ENCODE measurements around the gene CARS1. TPM values are rescaled to one million over a fixed set of nuclear protein-coding genes. Genes with fewer than 3 reads are reported as not detected.

The CARS1 gene
- total and polyA plus RNA-seq, 2 of the 8 experiments (the other 6 are each of a cell fraction or from before 2014, with no cell fraction given) = 44.1 to 100 TPM

DNA sequence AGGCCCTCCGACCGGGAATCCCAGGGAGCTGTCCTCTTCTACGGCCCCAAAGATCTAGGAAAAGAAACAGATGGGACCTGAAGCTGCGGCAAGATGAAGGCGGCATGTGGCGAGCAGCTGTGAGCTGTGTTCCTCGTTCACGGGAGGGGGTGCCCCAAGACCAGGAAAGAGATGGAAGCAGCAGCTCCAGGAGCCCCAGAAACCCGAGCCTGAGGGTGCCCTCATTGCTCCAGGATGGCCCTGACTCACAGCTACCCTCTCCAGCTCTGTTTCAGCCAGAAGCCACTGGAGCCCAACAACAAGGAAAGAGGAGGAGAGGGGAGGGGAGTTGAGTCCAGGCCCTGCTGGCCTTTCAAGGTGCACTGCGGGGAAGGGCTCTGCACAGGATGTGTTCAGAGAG, 41.4 kb downstream of the CARS1 start (continued):
- TF ChIP-seq, protein P1, sequence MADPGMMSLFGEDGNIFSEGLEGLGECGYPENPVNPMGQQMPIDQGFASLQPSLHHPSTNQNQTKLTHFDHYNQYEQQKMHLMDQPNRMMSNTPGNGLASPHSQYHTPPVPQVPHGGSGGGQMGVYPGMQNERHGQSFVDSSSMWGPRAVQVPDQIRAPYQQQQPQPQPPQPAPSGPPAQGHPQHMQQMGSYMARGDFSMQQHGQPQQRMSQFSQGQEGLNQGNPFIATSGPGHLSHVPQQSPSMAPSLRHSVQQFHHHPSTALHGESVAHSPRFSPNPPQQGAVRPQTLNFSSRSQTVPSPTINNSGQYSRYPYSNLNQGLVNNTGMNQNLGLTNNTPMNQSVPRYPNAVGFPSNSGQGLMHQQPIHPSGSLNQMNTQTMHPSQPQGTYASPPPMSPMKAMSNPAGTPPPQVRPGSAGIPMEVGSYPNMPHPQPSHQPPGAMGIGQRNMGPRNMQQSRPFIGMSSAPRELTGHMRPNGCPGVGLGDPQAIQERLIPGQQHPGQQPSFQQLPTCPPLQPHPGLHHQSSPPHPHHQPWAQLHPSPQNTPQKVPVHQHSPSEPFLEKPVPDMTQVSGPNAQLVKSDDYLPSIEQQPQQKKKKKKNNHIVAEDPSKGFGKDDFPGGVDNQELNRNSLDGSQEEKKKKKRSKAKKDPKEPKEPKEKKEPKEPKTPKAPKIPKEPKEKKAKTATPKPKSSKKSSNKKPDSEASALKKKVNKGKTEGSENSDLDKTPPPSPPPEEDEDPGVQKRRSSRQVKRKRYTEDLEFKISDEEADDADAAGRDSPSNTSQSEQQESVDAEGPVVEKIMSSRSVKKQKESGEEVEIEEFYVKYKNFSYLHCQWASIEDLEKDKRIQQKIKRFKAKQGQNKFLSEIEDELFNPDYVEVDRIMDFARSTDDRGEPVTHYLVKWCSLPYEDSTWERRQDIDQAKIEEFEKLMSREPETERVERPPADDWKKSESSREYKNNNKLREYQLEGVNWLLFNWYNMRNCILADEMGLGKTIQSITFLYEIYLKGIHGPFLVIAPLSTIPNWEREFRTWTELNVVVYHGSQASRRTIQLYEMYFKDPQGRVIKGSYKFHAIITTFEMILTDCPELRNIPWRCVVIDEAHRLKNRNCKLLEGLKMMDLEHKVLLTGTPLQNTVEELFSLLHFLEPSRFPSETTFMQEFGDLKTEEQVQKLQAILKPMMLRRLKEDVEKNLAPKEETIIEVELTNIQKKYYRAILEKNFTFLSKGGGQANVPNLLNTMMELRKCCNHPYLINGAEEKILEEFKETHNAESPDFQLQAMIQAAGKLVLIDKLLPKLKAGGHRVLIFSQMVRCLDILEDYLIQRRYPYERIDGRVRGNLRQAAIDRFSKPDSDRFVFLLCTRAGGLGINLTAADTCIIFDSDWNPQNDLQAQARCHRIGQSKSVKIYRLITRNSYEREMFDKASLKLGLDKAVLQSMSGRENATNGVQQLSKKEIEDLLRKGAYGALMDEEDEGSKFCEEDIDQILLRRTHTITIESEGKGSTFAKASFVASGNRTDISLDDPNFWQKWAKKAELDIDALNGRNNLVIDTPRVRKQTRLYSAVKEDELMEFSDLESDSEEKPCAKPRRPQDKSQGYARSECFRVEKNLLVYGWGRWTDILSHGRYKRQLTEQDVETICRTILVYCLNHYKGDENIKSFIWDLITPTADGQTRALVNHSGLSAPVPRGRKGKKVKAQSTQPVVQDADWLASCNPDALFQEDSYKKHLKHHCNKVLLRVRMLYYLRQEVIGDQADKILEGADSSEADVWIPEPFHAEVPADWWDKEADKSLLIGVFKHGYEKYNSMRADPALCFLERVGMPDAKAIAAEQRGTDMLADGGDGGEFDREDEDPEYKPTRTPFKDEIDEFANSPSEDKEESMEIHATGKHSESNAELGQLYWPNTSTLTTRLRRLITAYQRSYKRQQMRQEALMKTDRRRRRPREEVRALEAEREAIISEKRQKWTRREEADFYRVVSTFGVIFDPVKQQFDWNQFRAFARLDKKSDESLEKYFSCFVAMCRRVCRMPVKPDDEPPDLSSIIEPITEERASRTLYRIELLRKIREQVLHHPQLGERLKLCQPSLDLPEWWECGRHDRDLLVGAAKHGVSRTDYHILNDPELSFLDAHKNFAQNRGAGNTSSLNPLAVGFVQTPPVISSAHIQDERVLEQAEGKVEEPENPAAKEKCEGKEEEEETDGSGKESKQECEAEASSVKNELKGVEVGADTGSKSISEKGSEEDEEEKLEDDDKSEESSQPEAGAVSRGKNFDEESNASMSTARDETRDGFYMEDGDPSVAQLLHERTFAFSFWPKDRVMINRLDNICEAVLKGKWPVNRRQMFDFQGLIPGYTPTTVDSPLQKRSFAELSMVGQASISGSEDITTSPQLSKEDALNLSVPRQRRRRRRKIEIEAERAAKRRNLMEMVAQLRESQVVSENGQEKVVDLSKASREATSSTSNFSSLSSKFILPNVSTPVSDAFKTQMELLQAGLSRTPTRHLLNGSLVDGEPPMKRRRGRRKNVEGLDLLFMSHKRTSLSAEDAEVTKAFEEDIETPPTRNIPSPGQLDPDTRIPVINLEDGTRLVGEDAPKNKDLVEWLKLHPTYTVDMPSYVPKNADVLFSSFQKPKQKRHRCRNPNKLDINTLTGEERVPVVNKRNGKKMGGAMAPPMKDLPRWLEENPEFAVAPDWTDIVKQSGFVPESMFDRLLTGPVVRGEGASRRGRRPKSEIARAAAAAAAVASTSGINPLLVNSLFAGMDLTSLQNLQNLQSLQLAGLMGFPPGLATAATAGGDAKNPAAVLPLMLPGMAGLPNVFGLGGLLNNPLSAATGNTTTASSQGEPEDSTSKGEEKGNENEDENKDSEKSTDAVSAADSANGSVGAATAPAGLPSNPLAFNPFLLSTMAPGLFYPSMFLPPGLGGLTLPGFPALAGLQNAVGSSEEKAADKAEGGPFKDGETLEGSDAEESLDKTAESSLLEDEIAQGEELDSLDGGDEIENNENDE (IDR thresholded peaks at IDR 0.05; ENCODE audit: insufficient replicate concordance, low read length) = no peak
- TF ChIP-seq GTF2F1 (IDR thresholded peaks at IDR 0.05; ENCODE audit: borderline replicate concordance, low read depth, low read length) = no peak
- TF ChIP-seq ZNF274 (IDR thresholded peaks at IDR 0.05; ENCODE audit: borderline replicate concordance, extremely low read depth, low read length) = no peak
- TF ChIP-seq, protein P2, sequence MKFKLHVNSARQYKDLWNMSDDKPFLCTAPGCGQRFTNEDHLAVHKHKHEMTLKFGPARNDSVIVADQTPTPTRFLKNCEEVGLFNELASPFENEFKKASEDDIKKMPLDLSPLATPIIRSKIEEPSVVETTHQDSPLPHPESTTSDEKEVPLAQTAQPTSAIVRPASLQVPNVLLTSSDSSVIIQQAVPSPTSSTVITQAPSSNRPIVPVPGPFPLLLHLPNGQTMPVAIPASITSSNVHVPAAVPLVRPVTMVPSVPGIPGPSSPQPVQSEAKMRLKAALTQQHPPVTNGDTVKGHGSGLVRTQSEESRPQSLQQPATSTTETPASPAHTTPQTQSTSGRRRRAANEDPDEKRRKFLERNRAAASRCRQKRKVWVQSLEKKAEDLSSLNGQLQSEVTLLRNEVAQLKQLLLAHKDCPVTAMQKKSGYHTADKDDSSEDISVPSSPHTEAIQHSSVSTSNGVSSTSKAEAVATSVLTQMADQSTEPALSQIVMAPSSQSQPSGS (IDR thresholded peaks at IDR 0.05; ENCODE audit: low read length) = no peak
- no peak for TF ChIP-seq EP300 (IDR thresholded peaks at IDR 0.05; ENCODE audit: borderline replicate concordance in 1 of 2, low read depth in 2 of 2, low read length in 2 of 2)
- TF ChIP-seq, protein P3, sequence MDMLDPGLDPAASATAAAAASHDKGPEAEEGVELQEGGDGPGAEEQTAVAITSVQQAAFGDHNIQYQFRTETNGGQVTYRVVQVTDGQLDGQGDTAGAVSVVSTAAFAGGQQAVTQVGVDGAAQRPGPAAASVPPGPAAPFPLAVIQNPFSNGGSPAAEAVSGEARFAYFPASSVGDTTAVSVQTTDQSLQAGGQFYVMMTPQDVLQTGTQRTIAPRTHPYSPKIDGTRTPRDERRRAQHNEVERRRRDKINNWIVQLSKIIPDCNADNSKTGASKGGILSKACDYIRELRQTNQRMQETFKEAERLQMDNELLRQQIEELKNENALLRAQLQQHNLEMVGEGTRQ (IDR thresholded peaks at IDR 0.05; ENCODE audit: low read length) = no peak
- TF ChIP-seq CREB1 (IDR thresholded peaks at IDR 0.05) = no peak
- TF ChIP-seq, protein P4, sequence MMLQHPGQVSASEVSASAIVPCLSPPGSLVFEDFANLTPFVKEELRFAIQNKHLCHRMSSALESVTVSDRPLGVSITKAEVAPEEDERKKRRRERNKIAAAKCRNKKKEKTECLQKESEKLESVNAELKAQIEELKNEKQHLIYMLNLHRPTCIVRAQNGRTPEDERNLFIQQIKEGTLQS (IDR thresholded peaks at IDR 0.05; ENCODE audit: insufficient read depth, low read depth, low read length) = no peak
